HG02623 (cell line): Measurements from ENCODE around the gene CNOT1.
"Not testable (repeated sequence)": the region's sequence is repeated elsewhere in the genome, so short reads cannot be mapped to it uniquely, and the experiment has no call there.

ENCODE experiments used
- ATAC-seq: cut with Tn5 transposase; IDR thresholded peaks from one replicate; pipeline ENCODE4 v1.9.1; 2021; ENCODE audit warnings: moderate library complexity; ENCODE audit not compliant: unreplicated experiment

CNOT1 gene

GRCh38 chr16:58638148-58639036, 8.8 kb upstream of the CNOT1 start:
- ATAC-seq, result no peak

DNA sequence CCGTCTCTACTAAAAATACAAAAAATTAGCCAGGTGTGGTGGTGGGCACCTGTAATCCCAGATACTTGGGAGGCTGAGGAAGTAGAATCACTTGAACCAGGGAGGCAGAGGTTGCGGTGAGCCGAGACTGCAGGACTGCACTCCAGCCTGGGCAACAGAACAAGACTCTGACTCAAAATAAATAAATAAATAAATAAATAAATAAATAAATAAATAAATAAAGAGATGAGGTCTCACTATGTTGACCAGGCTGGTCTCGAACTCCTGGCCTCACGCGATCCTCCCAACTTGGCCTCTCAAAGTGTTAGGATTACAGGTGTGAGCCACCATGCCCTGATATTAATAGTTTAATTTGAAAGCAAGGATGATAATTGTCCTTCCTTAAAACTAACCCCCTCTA, 7.4 kb upstream of the CNOT1 start:
- not testable (repeated sequence) for ATAC-seq

DNA sequence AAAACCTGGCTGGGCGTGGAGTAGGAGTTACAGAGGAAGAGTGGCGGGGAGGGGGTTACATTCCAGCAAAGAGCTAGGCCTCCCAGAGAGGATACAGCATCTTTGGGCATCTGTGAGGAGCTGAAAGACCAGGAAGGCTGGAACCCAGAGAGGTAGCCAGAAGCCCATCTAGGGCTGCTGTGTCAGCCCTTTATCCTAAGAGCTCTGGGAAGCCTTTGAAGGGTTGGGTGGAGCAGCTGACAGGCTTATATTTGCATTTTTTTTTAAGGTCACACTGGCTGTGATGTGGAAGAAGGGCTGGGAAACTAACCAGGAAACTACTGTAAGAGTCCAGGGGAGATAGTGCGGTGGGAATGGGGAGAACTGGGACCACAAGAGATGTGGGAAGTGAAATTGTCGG, 6.8 kb upstream of the CNOT1 start:
- no peak for ATAC-seq

GRCh38 chr16:58635502-58635901, 5.9 kb upstream of the CNOT1 start:
- no peak for ATAC-seq

DNA sequence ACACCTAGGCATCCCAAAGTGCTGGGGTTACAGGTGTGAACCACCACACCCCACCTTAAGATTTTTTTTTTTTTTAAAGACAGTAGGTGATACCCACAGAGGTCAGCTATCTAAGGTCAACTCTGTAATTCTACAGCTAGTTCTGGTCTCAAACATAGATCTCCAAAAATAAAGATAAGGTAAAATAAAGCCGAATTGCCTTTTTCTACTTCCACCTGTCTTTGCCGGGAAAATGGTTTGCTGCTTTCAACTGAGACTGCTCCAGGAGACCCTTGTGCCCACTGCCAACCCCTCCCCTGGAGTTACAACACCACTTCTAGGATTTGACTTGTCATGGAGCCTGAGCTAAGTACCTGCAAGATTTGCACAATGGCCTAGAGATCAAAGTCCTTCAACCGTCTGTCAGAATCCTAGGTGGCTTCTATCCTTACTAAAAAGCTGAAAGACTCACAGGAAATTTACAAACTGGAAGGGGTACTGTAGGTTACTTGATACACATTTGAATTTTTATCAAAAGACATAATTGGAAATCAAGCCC, 4.7 kb upstream of the CNOT1 start:
- ATAC-seq, result no peak

DNA sequence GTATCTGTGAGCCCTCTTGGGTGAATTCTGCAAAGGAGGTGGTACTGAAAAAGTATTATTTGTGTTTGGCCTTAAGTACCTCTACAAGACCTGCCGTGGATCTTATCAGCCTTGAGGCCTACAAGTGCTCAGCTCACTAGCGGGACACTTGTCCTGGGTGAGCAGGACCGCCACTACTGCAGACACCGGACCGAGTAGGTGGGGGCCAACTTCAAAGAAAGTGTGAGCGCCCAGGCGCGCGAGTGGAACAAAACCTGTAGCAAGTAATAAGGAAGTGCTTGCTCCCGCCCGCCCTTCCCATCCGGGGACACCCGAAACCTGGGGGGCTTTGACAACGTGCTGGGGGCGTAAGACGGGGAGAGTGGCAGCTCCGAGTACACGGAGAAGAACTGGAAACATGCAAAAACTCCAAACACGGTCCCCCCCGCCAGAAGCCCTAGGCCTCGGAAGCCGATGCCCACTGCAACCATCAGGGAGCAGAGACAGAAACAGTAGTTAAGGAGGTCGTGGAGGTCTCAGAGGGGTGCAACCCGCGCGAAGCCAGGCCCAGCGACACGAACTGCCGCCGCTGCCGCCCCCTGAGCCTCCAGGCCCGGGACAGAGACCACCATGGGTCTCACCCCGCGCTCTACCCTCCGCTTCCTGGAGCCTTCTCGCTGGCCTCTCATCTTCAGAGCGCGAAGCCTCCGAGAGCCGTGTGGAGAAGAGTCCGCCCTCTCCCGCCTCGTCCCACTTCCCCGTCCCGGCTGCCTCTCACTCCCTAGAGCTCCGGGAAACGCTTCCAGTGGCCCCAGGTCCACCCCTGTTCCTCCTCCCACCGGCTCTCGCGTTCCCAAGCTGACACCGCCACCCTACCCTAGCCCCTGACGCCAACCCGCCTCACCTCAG, 537 bp downstream of the CNOT1 start:
- ATAC-seq, result no peak

DNA sequence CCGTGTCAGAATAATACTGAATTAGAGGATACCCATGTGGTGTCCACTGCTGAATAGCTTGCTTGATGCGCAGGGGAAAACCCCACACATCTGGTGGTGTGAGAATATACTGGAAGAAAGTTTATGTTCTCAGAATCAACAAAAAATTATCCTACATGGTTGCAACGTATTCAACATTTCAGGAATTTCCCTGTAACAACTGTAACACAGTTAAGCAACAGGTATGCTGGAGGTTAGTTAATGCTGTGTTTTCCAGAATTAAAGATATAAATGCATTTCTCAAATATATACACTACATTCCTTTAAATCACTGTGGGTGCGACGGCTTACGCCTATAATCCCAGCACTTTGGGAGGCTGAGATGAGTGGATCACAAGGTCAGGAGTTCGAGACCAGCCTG, 5.4 kb downstream of the CNOT1 start:
- ATAC-seq, result no peak

- no peak for ATAC-seq
These were observed 9.2 kb downstream of the CNOT1 start for GRCh38 chr16:58620396-58620795.

DNA sequence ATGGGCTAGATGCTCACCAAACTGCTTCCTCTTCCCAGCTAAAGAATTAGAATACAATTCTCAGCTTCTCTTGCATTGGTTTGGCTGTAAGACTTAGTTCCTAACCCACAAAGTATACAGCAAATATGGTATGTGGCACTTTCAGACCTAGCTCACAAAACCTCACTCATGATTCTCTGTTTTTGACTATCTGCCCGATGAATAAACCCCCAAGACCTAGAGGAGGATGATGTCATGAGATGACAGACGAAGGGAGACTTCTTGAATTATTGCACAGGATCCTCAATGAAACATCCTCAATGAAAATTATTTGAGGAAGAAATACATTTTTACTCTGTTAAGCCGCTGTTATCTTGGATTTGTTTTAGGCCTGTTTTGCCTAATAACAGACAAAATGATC, 14.3 kb downstream of the CNOT1 start:
- ATAC-seq, result no peak

- no peak for ATAC-seq
These were observed 14.8 kb downstream of the CNOT1 start for GRCh38 chr16:58614860-58615259.

- no peak for ATAC-seq
These were observed 15.4 kb downstream of the CNOT1 start for GRCh38 chr16:58614212-58614611.

DNA sequence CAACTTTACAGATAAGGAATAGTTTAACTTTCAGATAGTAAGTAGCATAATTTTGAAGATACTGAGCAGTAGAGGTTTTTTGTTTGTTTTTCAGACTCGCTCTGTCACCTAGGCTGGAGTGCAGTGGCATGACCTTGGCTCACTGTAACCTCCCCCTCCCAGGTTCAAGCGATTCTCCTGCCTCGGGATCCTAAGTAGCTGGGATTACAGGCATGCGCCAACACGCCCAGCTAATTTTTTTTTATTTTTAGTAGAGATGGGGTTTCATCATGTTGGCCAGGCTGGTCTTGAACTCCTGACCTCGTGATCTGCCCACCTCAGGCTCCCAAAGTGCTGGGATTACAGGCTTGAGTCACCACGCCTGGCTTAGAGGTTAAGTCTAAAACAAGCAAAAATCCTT, 16.7 kb downstream of the CNOT1 start:
- ATAC-seq, result not testable (repeated sequence)

- ATAC-seq, result no peak
These were observed 21.0 kb downstream of the CNOT1 start for GRCh38 chr16:58608601-58609136.

DNA sequence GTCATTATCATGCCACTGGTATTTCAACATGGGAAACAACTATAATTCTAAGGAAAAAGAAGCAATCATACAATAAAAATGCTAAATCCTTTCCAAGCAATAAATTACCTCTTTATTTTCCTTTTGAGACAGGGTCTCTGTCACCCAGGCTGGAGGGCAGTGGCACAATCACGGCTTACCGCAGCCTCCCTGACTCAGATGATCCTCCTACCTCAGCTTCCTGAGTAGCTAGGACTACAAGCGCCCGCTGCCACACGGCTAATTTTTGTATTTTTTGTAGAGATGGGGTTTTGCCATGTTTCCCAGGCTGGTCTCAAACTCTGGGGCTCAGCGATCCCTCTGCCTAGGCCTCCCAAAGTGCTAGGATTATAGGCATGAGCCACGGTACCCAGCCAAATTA, 24.1 kb downstream of the CNOT1 start:
- no peak for ATAC-seq

GRCh38 chr16:58591083-58591482, 38.5 kb downstream of the CNOT1 start:
- ATAC-seq, result no peak

DNA sequence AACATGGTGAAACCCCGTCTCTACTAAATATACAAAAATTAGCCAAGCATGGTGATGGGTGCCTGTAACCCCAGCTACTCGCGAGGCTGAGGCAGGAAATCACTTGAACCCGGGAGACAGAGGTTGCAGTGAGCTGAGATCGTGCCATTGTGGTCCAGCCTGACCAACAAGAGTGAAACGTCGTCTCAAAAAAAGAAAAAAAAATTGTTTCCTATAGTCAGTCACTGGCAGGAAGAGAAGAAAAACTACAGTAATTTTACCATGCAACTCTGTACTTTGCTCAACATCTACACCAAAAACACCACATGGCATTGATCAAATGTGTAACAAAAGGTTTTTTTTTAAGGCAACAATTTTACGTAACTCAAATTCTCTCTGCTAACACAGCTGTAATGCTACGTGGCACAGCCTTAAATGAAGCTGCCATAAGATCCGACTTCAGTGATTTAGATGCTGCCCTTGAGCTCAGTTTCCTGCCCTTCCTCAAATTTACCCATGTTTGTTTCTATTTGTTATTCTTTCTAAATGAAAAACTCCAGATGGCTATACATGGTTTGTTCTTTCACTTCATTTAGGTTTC, 40.2 kb downstream of the CNOT1 start:
- ATAC-seq, result no peak

- no peak for ATAC-seq
These were observed 41.2 kb downstream of the CNOT1 start for GRCh38 chr16:58588406-58588805.

GRCh38 chr16:58586340-58587030, 43.1 kb downstream of the CNOT1 start:
- no peak for ATAC-seq

DNA sequence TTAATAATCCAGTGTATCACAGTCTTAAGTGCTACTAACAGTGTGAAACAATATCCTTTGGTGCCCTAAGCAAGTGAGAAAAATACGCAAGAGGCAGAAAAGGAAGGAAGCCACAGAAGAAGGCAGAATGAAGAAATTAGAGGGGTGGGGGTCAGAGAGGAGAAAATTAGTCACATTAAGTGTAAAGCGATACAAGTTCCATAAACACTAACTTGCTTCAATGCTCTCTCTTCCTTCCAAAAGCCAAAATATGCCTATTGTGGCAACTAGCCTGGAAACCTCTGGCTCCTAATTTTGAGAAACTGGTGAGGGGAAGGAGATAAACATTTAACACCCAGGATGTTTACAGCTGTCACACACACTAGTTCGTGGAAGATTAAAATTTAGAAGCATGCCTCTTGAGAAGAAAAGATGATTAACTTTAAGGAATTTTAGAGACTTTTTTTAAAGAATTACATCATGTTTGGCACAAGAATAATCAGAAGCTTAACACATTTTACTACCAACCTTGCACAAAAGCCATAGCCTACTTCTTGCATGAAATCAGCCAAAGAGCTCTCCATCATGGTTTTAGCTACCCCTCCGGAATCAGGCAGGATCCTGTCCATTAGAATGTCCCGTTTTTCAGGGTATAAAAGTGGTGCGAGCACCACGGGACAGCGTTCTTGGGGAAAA, 44.7 kb downstream of the CNOT1 start:
- no peak for ATAC-seq
